HG02981 (cell line): ENCODE results near the gene EIF4A3.

Experiments
- ATAC-seq: cut with Tn5 transposase; IDR thresholded peaks from one replicate; pipeline ENCODE4 v1.9.1; 2021; ENCODE audit warnings: mild to moderate bottlenecking, moderate library complexity; ENCODE audit not compliant: unreplicated experiment

The EIF4A3 gene

GRCh38 chr17:80113033-80113484 is 33.9 kb downstream of the EIF4A3 start:
- ATAC-seq = no peak

GRCh38 chr17:80112471-80113032 is 34.4 kb downstream of the EIF4A3 start:
- no peak for ATAC-seq

GRCh38 chr17:80111702-80112470 is 35.0 kb downstream of the EIF4A3 start:
- no peak for ATAC-seq

GRCh38 chr17:80110927-80111701 is 35.8 kb downstream of the EIF4A3 start:
- ATAC-seq = no peak

GRCh38 chr17:80110447-80110812 is 36.5 kb downstream of the EIF4A3 start:
- no peak for ATAC-seq

GRCh38 chr17:80109713-80110446 is 37.0 kb downstream of the EIF4A3 start:
- no peak for ATAC-seq

GRCh38 chr17:80109066-80109660 is 37.8 kb downstream of the EIF4A3 start:
- ATAC-seq = no peak

GRCh38 chr17:80108036-80108971 is 38.6 kb downstream of the EIF4A3 start:
- no peak for ATAC-seq

- ATAC-seq = no peak
These were observed 39.5 kb downstream of the EIF4A3 start for GRCh38 chr17:80107231-80108021.

- ATAC-seq = no peak
These were observed 40.2 kb downstream of the EIF4A3 start for GRCh38 chr17:80106751-80107150.

- ATAC-seq = no peak
These were observed 40.8 kb downstream of the EIF4A3 start for GRCh38 chr17:80106176-80106575.

GRCh38 chr17:80105762-80106161 is 41.2 kb downstream of the EIF4A3 start:
- ATAC-seq = no peak

- ATAC-seq = no peak
These were observed 42.0 kb downstream of the EIF4A3 start for GRCh38 chr17:80104956-80105375.

- ATAC-seq = no peak
These were observed 42.5 kb downstream of the EIF4A3 start for GRCh38 chr17:80104321-80104955.

GRCh38 chr17:80103449-80104085 is 43.4 kb downstream of the EIF4A3 start:
- ATAC-seq = no peak

GRCh38 chr17:80102664-80103448 is 44.1 kb downstream of the EIF4A3 start:
- ATAC-seq = no peak
